Measurements from ENCODE around the gene YY1. TPM values are rescaled to one million over a fixed set of nuclear protein-coding genes. Genes with fewer than 3 reads are reported as not detected.

The YY1 gene
- total RNA-seq, 1 donor from 2014 or later, result 77.2 TPM

- H3K4me1 Mint-ChIP-seq (ENCODE audit: unreplicated experiment), result peaks cover 7% of the 10 kb centered on the region
- H3K4me3 Mint-ChIP-seq (ENCODE audit: unreplicated experiment), result no peak overlapping the region
- no peaks in the 10 kb centered on the region for H3K27me3 Mint-ChIP-seq (ENCODE audit: unreplicated experiment)
- DNase-seq (ENCODE audit: extremely low spot score, unreplicated experiment), result no peak
- no peak overlapping the region for H3K27ac Mint-ChIP-seq (ENCODE audit: unreplicated experiment)
- no peaks in the 10 kb centered on the region for H3K36me3 Mint-ChIP-seq (ENCODE audit: unreplicated experiment)
- H3K9me3 Mint-ChIP-seq (ENCODE audit: unreplicated experiment), result no peaks in the 10 kb centered on the region
- no peak for TF ChIP-seq CTCF (IDR thresholded peaks at IDR 0.05)
Measured at GRCh38 chr14:100322138-100322957, 83.4 kb downstream of the YY1 start.

GRCh38 chr14:100323121-100323941 lies 84.4 kb downstream of the YY1 start, which contains the start of gene SLC25A47:
Gene SLC25A47 (plus strand): TSS chr14:100323339. CDS start chr14:100323415, 76 bp downstream.
- no peak for DNase-seq (ENCODE audit: extremely low spot score, unreplicated experiment)
- no peak within 1 kb of the TSS for H3K27ac Mint-ChIP-seq (ENCODE audit: unreplicated experiment)
- H3K27me3 Mint-ChIP-seq (ENCODE audit: unreplicated experiment), result no peaks in the 10 kb centered on the region

GRCh38 chr14:100323942-100324307 lies 85.0 kb downstream of the YY1 start:
- no peak overlapping the region for H3K4me3 Mint-ChIP-seq (ENCODE audit: unreplicated experiment)
- no peak for DNase-seq (ENCODE audit: extremely low spot score, unreplicated experiment)
- peaks cover 5% of the 10 kb centered on the region for H3K4me1 Mint-ChIP-seq (ENCODE audit: unreplicated experiment)
- no peak for TF ChIP-seq CTCF (IDR thresholded peaks at IDR 0.05)
- no peak overlapping the region for H3K27ac Mint-ChIP-seq (ENCODE audit: unreplicated experiment)
- no peaks in the 10 kb centered on the region for H3K36me3 Mint-ChIP-seq (ENCODE audit: unreplicated experiment)
- no peaks in the 10 kb centered on the region for H3K27me3 Mint-ChIP-seq (ENCODE audit: unreplicated experiment)
- no peaks in the 10 kb centered on the region for H3K9me3 Mint-ChIP-seq (ENCODE audit: unreplicated experiment)

More at GRCh38 chr14:100323121-100323941, 84.4 kb downstream of the YY1 start, which contains the start of gene SLC25A47:
- Mint-ChIP-seq H3K4me1 (ENCODE audit: unreplicated experiment) (peaks cover 5% of the 10 kb centered on the region), H3K9me3 (ENCODE audit: unreplicated experiment) (no peaks in the 10 kb centered on the region), H3K4me3 (ENCODE audit: unreplicated experiment) (no peak within 1 kb of the TSS), H3K36me3 (ENCODE audit: unreplicated experiment) (no peaks in the 10 kb centered on the region)
- no peak for TF ChIP-seq CTCF (IDR thresholded peaks at IDR 0.05)

GRCh38 chr14:100325231-100325632 lies 86.3 kb downstream of the YY1 start:
- DNase-seq (ENCODE audit: extremely low spot score, unreplicated experiment), result no peak
- H3K27me3 Mint-ChIP-seq (ENCODE audit: unreplicated experiment), result no peaks in the 10 kb centered on the region
- no peaks in the 10 kb centered on the region for H3K4me1 Mint-ChIP-seq (ENCODE audit: unreplicated experiment)

More at GRCh38 chr14:100325231-100325632, 86.3 kb downstream of the YY1 start:
- no peak for TF ChIP-seq CTCF (IDR thresholded peaks at IDR 0.05)
- no peak overlapping the region for H3K4me3 Mint-ChIP-seq (ENCODE audit: unreplicated experiment)
- H3K36me3 Mint-ChIP-seq (ENCODE audit: unreplicated experiment), result no peaks in the 10 kb centered on the region
- no peak overlapping the region for H3K27ac Mint-ChIP-seq (ENCODE audit: unreplicated experiment)
- no peaks in the 10 kb centered on the region for H3K9me3 Mint-ChIP-seq (ENCODE audit: unreplicated experiment)

Measured in osteocyte (in vitro differentiated cells).